Measurements from ENCODE around the gene ATP6V0C. TPM values are rescaled to one million over a fixed set of nuclear protein-coding genes. Genes with fewer than 3 reads are reported as not detected.
A peak's percentile ranks its signal among the peaks of the same experiment; 100 is the strongest.

Gene ATP6V0C
- total and polyA plus RNA-seq, 2 of the 13 experiments (the other 11 are each of a cell fraction or from before 2014, with no cell fraction given): 10.4 to 20.1 TPM

- no peak for TF ChIP-seq ZBTB37 (CRISPR knock-in tag; IDR thresholded peaks at IDR 0.05)
- no peak for TF ChIP-seq ZHX2 (IDR thresholded peaks at IDR 0.05; ENCODE audit: low read depth)
- no peak for TF ChIP-seq ZHX2 (CRISPR knock-in tag; IDR thresholded peaks at IDR 0.05; ENCODE audit: borderline replicate concordance)
- TF ChIP-seq GABPA (IDR thresholded peaks at IDR 0.05; ENCODE audit: low read depth, low read length): no peak
- 0 out of 2 replicates have a peak, but pooled peaks have one; percentile 43 for TF ChIP-seq GABPA (CRISPR knock-in tag; IDR thresholded peaks at IDR 0.05; ENCODE audit: low read depth)
- no peak for TF ChIP-seq ATF6 (CRISPR knock-in tag; conservative IDR thresholded peaks at IDR 0.05)
- no peak for TF ChIP-seq ZBTB20 (CRISPR knock-in tag; IDR thresholded peaks at IDR 0.05; ENCODE audit: borderline replicate concordance, low read depth)
- peak; percentile 33; the same call in 1 of the 2 replicates for TF ChIP-seq SP5 (CRISPR knock-in tag; IDR thresholded peaks at IDR 0.05; ENCODE audit: borderline replicate concordance, low read depth)
- no peak for TF ChIP-seq PCBP2 (optimal IDR thresholded peaks at IDR 0.05; ENCODE audit: low read depth, low read length, poor library complexity, severe bottlenecking)
- no peak for TF ChIP-seq HNF1A (IDR thresholded peaks at IDR 0.05; ENCODE audit: low read depth)
- TF ChIP-seq HNF1A (CRISPR knock-in tag; IDR thresholded peaks at IDR 0.05; ENCODE audit: borderline replicate concordance): no peak
- no peak for TF ChIP-seq MED8 (CRISPR knock-in tag; IDR thresholded peaks at IDR 0.05; ENCODE audit: insufficient replicate concordance)
- TF ChIP-seq SOX6 (IDR thresholded peaks at IDR 0.05): no peak
- TF ChIP-seq SOX6 (CRISPR knock-in tag; IDR thresholded peaks at IDR 0.05): peak; percentile 36; the same call in 1 of the 2 replicates
- TF ChIP-seq NONO (IDR thresholded peaks at IDR 0.05): no peak
- peak; percentile 5; the same call in 1 of the 2 replicates for TF ChIP-seq NONO (CRISPR knock-in tag; conservative IDR thresholded peaks at IDR 0.05)
Measured at GRCh38 chr16:2520784-2521531, 7.2 kb downstream of the ATP6V0C start (continued).
